ENCODE measurements around the gene METRN.

The METRN gene

DNA sequence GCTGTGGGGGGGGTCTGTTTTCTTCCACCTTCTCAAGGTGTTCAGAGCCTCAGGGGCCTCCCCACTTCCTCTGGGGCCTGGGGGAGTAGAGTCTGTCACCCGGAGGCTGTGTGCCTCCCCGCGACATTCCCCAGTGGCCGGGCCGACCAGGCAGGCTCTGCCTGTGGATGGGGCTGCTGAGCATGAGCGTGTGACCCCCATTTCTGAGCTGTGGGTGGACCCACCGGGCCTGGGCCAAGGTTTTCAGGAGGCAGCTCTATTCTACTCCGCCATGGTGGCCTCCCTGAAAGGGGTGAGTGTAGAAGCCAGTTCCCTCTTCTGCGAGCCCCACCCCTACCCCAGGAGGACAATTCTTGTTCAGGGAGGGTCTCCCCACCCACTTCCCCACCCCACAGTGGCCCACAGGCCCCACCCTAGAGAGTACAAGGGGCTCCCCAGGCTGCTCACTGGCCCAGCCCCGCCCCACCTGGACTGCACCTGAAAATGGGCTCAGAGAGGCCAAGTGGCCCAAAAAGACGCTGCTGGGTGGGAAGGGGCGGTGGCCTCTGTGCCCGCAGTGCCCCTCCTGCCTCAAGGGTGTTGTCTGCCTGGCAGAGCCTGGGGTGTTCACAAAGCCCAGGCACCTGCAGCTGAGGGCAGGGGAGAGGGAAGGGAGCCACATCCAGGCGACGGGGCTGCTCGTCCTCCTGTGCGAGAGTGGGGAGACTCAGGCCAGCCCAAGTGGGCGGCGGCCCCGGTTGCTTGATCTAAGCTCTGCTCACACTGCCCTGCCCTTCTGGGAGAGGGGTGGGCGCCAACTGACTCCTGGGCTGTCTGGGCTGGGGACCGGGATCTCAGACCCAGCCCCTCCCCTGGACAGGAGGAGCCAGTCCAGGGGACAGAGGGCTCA lies 47.0 kb downstream of the METRN start:
- DNase-seq = no peak

DNA sequence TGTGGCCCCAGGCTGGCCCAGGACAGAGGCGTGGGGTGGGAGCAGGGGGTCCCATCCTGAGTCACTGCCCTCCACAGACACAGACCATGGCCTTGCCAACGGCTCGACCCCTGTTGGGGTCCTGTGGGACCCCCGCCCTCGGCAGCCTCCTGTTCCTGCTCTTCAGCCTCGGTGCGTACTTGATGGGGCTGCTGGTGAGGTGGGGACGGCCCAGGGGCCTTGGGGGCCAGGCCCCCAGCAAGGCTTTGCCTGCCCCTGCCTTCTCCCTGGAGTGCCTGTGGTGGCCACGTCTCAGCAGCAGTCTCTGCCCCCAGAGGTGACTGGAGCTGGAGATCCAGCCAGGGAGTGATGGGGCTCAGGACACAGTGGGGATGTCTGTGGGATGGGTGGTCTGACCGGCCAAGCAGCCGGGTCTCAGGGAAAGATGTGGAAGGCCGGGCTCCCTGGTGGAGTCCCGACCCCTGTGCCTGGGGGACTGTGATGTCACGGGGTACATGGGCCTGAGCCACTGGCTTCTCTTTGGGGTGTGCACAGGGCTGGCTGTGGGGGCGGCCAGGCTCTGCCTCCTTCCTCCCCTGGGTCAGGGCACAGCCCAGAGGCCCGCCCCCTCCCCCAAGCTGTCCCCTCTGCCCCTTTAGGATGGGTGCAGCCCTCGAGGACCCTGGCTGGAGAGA lies 47.8 kb downstream of the METRN start:
- no peak for DNase-seq

DNA sequence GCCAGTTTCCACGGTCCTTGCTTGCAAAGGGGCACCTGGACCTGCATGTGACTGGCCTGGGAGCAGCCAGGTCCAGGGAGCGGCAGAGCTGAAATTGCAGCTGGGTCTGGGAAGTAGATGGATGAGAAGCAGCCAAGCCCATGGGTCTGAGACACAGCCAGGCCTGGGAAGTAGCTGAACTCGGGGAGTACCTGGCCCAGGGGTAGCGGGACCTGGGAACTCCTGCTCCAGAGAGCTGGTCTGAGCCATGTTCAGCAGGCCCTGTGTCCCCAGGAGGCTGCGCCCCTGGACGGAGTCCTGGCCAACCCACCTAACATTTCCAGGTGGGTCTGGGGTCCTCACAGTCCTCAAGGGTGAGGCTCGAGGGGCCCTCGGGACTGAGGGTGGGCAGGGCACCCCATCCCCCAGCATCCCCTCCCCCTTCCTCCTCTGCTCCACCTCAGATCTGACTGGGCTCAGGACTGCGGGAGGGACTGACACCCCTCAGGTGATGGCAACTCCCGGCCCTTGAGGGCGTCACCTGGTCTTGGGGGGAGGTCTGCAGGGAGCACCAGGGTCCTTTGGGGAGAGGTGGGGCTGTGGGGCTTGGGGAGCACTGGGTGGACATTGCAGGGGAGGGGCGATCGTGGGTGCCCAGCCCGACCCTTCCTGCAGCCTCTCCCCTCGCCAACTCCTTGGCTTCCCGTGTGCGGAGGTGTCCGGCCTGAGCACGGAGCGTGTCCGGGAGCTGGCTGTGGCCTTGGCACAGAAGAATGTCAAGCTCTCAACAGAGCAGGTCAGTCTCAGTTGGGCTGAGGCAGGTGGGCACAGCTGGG lies 48.7 kb downstream of the METRN start:
- no peak for DNase-seq

DNA sequence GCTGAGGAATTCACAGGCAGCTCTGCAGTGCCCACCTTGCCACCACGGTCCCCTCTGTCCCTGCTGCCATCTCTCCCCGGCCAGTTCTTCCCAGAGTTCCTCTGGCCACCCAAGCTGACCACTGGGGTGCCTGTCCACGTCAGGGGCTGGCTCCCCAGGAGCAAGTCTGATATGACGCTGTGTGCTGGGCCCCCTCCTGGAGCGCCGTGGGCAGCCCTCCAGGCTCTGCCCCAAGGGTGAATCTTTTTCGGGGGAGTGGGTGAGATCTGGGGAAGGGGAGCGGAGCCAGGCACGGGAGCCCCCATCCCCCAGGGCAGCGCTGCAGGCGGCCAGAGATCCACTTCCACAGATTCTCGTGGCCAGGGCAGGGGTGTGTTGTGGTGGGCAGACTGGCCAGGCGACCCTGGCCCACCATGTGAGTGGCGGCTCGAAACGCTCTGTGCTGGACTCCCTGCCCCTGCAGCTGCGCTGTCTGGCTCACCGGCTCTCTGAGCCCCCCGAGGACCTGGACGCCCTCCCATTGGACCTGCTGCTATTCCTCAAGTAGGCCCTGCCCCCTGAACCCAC lies 49.3 kb downstream of the METRN start:
- no peak for DNase-seq

DNA sequence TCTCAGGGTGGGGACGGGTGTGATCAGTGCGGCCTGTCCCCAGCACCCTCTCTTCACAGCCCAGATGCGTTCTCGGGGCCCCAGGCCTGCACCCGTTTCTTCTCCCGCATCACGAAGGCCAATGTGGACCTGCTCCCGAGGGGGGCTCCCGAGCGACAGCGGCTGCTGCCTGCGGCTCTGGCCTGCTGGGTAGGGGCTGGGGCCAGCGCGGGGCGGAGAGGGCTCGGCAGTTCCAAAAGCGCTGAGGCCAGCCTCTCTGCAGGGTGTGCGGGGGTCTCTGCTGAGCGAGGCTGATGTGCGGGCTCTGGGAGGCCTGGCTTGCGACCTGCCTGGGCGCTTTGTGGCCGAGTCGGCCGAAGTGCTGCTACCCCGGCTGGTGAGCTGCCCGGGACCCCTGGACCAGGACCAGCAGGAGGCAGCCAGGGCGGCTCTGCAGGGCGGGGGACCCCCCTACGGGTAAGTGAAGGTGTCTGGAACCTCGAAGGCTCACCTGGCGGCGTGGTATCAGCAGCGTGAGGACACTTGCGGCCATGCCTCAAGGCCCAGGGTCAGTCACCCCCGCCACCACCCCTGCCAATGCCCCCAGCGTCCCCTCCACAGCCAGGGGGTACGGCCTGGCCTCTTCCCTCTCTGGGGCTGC lies 50.0 kb downstream of the METRN start:
- DNase-seq = no peak

DNA sequence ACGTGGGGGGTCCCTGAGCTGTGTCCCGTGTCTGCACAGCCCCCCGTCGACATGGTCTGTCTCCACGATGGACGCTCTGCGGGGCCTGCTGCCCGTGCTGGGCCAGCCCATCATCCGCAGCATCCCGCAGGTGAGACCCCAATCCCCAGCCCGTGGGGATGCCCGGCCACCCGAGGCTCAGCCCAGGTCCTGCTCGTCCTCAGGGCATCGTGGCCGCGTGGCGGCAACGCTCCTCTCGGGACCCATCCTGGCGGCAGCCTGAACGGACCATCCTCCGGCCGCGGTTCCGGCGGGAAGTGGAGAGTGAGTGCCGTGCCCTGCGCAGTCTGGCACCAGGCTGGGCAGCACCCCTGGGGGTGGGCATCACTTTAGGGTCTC lies 50.6 kb downstream of the METRN start:
- DNase-seq = no peak

DNA sequence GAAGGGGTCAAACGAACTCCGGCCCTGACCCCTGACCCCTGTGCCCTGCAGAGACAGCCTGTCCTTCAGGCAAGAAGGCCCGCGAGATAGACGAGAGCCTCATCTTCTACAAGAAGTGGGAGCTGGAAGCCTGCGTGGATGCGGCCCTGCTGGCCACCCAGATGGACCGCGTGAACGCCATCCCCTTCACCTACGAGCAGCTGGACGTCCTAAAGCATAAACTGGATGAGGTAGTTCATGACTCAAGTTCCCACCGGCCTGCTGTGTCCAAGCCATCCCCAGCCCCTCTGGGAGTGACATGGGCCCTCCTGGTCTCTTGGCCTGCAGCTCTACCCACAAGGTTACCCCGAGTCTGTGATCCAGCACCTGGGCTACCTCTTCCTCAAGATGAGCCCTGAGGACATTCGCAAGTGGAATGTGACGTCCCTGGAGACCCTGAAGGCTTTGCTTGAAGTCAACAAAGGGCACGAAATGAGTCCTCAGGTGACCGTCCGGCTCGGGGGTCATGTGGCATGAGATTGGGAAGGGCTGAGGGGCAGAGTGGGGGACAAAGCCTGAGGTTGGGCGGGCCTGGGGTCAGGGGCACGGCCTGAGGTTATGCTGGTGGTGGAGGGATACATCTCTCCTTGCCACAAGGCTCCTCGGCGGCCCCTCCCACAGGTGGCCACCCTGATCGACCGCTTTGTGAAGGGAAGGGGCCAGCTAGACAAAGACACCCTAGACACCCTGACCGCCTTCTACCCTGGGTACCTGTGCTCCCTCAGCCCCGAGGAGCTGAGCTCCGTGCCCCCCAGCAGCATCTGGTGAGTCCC lies 51.3 kb downstream of the METRN start:
- DNase-seq = no peak

DNA sequence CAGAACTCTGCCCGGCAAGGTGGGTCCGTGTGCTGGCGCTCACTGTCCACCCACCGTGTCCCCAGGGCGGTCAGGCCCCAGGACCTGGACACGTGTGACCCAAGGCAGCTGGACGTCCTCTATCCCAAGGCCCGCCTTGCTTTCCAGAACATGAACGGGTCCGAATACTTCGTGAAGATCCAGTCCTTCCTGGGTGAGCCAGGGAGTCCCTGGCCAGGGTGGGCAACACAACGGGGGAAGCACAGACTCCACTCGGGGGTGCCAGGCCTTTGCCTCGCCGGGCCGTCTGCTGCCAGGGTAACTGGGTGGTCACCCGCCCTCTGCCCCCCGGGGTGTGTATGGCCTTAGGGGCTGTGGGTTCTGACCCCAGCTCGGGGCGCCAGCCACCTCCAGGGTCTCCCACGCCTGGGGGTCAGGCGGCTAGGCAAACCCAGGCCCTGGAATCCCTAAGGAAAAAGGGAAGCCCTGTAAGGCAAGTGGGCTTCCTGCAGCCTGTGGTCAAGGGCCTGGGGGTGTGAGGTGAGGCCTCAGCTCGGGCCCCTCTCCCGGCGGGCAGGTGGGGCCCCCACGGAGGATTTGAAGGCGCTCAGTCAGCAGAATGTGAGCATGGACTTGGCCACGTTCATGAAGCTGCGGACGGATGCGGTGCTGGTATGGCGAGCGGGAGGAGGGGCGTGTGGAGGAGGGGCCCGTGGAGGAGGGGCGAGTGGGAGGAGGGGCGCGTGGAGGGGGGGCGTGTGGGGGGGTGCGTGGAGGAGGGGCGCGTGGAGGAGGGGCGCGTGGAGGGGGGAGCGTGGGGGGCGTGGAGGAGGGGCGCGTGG lies 52.1 kb downstream of the METRN start:
- no peak for DNase-seq

DNA sequence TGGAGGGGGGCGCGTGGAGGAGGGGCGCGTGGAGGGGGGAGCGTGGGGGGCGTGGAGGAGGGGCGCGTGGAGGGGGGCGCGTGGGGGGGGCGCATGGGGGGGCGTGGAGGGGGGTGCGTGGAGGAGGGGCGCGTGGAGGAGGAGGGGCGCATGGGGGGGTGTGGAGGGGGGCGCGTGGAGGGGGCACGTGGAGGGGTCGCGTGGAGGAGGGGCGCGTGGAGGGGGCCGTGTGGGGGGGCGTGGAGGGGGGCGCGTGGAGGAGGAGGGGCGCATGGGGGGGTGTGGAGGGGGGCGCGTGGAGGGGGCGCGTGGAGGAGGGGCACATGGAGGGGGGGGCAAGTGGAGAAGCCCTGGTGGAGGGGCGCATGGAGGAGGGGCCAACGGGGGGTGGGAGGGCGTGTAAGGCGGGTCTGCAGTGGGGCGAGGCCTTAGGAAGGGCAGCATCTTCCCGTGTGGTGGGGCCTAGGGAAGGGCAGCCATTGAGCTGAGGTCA lies 52.9 kb downstream of the METRN start:
- DNase-seq = no peak

DNA sequence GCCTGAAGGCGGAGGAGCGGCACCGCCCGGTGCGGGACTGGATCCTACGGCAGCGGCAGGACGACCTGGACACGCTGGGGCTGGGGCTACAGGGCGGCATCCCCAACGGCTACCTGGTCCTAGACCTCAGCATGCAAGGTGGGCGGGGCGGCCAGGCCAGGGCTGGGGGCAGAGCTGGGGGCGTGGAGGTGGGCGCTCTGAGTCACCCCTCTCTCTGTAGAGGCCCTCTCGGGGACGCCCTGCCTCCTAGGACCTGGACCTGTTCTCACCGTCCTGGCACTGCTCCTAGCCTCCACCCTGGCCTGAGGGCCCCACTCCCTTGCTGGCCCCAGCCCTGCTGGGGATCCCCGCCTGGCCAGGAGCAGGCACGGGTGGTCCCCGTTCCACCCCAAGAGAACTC lies 53.5 kb downstream of the METRN start:
- DNase-seq = no peak
